Skeletal muscle satellite cell (primary cell): Measurements from ENCODE around the gene QKI.

Source experiments
- H3K27me3 ChIP-seq: 2 replicates; pipeline ENCODE4 v1.7.0; 2013; ENCODE audit warnings: low read length; ENCODE audit not compliant: control insufficient read depth, insufficient read depth
- H3K36me3 ChIP-seq: 2 replicates; pipeline ENCODE4 v1.7.0; 2013; ENCODE audit warnings: mild to moderate bottlenecking, control low read depth, low read length; ENCODE audit not compliant: insufficient read depth
- H3K4me1 ChIP-seq: 2 replicates; pipeline ENCODE4 v1.7.0; 2013; ENCODE audit warnings: low read length; ENCODE audit not compliant: control insufficient read depth, insufficient read depth
- H3K4me2 ChIP-seq: 2 replicates; pipeline ENCODE4 v1.7.0; 2013; ENCODE audit warnings: mild to moderate bottlenecking, low read length
- H3K4me3 ChIP-seq: 2 replicates; pipeline ENCODE4 v1.7.0; 2013; ENCODE audit warnings: low read length
- H3K9ac ChIP-seq: 2 replicates; pipeline ENCODE4 v1.7.0; 2013; ENCODE audit warnings: mild to moderate bottlenecking, low read depth, low read length, moderate library complexity
- H3K9me3 ChIP-seq: replicated peaks from 2 replicates; pipeline ENCODE4 v1.7.0; 2013; ENCODE audit warnings: mild to moderate bottlenecking, control low read depth, low read length

Gene QKI

DNA sequence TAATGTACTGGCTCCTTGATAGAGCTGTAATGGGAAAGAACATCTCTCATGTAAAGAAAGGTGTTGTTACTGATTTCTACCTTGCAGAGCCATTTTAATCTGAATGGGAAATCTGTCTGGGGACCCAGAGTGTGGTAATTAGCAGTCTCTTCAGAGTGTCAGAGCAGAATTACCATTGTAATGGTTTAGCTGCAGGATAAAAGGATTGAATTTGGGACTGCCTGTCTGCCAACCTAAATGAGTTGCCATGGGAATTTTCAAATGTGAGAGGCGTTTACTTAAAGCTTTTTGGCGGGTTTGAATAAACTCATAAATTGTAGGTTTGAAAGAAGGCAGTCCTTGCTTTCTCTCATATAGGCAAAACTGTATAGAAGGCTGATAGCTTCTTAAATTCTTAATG lies 128.8 kb downstream of the QKI start:
- Histone ChIP-seq H3K36me3 (no peaks in the 10 kb centered on the region), H3K4me1 (no peaks in the 10 kb centered on the region), H3K9ac (no peak overlapping the region), H3K9me3 (no peaks in the 10 kb centered on the region), H3K27me3 (no peaks in the 10 kb centered on the region), H3K4me2 (no peak overlapping the region), H3K4me3 (no peak overlapping the region)

DNA sequence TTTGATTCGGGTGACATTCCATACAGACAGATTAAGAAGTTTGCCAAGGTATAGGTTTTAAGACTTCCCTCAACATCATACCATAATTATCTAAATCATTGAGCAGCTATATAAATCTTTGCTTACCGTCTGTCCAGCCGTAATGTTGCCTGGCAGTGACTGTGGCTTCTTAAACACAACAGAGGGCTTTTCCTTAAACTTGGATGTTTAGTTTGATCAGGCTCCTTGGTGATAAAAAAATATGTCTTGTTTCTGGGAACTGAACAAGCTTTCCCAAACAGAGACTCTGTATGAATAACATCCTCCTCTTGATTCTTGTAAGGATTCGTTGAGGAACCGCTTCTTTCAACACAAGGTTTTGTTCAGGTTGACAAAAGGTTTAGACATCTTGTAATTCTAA lies 130.9 kb downstream of the QKI start:
- H3K4me2 ChIP-seq: no peak overlapping the region
- no peak overlapping the region for H3K9ac ChIP-seq
- H3K27me3 ChIP-seq: no peaks in the 10 kb centered on the region
- H3K4me1 ChIP-seq: no peaks in the 10 kb centered on the region
- no peak overlapping the region for H3K4me3 ChIP-seq
- H3K9me3 ChIP-seq: no peaks in the 10 kb centered on the region
- no peaks in the 10 kb centered on the region for H3K36me3 ChIP-seq

DNA sequence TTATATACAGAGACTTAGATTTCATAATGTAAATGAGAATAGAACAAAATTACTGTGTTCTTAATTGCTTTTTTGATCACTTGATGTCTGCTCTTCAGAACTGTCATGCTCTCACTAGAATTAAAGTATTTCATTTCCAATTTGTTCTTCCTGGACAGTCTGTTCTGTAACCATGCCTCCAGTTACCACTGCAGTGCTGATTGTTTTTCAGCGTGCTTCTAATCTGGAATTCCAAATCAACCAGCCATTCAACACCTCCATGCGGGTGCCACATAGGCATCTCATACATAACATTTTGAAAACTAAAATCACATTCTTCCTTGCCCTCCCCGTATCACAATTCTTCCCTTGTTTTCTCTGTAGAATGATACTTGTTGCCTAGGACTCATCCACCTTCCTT lies 132.8 kb downstream of the QKI start:
- Histone ChIP-seq H3K36me3 (no peaks in the 10 kb centered on the region), H3K9ac (no peak overlapping the region), H3K27me3 (no peaks in the 10 kb centered on the region), H3K9me3 (no peaks in the 10 kb centered on the region), H3K4me1 (no peaks in the 10 kb centered on the region), H3K4me3 (no peak overlapping the region), H3K4me2 (no peak overlapping the region)

DNA sequence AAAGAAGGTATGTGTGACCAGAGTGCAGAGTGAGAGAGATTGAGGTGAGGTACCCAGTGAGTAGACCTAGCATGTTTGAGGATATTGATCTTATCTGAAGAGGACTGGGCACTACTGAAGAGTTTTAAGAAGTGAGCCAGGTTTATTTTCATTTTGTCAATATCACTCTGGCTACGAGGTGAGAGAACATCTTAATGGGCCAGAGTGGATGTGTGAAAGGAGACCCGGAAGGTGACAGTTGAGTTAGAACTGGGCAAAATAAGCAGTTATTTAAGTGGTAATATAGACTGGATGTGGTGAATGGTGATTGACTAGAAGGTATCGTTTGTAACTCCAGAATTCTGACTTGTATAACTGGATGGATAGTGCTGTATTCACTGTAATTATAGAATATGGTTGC lies 134.1 kb downstream of the QKI start:
- Histone ChIP-seq H3K9me3 (no peaks in the 10 kb centered on the region), H3K36me3 (no peaks in the 10 kb centered on the region), H3K27me3 (no peaks in the 10 kb centered on the region), H3K4me2 (no peak overlapping the region), H3K9ac (no peak overlapping the region), H3K4me1 (no peaks in the 10 kb centered on the region), H3K4me3 (no peak overlapping the region)

DNA sequence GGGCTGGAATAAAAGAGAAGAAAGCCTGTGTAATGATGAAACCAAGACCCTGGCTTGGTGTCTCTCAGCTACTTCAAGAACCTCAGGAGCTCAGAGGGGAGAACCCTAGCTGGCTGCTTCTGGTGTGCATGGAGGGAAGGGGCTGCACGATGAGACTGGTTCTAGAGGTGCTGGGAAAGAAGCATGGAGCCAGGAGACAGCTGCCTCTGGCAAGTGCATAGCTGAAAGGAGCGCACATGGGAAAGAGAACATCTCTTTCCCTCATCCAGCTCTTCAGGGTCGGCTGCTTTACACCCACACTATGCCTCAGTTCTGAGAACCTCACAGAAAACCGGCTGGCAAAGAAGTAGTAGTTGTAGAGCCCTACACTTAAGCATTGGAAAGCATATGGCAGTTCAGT lies 139.5 kb downstream of the QKI start:
- H3K9ac ChIP-seq: no peak overlapping the region
- H3K27me3 ChIP-seq: no peaks in the 10 kb centered on the region
- H3K36me3 ChIP-seq: peaks cover 6% of the 10 kb centered on the region
- no peak overlapping the region for H3K4me2 ChIP-seq
- no peak overlapping the region for H3K4me3 ChIP-seq
- H3K9me3 ChIP-seq: no peaks in the 10 kb centered on the region
- no peaks in the 10 kb centered on the region for H3K4me1 ChIP-seq

DNA sequence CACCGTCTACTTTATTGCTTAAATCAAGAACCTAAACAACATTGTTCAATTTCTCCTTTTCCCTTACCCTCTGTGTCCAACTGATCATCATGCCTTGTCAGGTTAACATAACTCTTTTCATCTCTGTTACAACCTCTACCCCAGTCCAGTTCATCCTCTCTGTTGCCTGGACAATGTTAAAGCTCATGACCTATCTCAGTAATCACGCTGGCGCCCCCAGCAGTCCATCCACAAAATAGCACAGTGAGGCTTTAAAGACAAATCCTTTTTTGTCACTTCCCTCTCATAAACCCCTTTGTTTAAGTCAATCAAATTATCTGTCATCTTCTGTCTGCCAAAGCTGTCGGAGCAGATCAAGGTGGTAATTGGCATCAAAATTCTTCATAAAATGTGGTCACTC lies 140.1 kb downstream of the QKI start:
- no peaks in the 10 kb centered on the region for H3K27me3 ChIP-seq

DNA sequence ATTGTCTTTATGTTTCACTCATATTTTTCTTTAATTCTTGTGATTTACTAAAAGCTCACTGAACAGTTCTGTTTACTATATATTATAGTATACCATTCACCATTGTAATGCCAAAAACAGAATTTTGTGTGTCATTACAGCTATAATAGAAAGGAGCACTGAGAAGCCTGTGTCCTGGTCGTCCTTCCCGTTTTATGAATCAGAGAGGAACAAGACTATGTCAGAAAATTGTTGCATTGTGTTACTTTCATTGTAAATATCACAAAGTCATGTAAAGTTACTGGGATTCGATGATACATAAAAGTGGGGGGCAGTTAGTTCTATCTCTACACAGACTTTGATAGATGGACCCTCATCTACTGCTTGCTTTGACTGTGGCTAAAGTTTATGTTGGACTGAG lies 145.1 kb downstream of the QKI start:
- Histone ChIP-seq H3K27me3 (no peaks in the 10 kb centered on the region), H3K36me3 (peaks cover 30% of the 10 kb centered on the region), H3K9ac (no peak overlapping the region), H3K4me3 (no peak overlapping the region), H3K4me1 (peaks cover 3% of the 10 kb centered on the region), H3K9me3 (no peaks in the 10 kb centered on the region), H3K4me2 (no peak overlapping the region)

More for the DNA sequence above, 140.1 kb downstream of the QKI start:
- Histone ChIP-seq H3K9ac (no peak overlapping the region), H3K36me3 (peaks cover 9% of the 10 kb centered on the region), H3K4me1 (no peaks in the 10 kb centered on the region), H3K4me2 (no peak overlapping the region), H3K9me3 (no peaks in the 10 kb centered on the region), H3K4me3 (no peak overlapping the region)

DNA sequence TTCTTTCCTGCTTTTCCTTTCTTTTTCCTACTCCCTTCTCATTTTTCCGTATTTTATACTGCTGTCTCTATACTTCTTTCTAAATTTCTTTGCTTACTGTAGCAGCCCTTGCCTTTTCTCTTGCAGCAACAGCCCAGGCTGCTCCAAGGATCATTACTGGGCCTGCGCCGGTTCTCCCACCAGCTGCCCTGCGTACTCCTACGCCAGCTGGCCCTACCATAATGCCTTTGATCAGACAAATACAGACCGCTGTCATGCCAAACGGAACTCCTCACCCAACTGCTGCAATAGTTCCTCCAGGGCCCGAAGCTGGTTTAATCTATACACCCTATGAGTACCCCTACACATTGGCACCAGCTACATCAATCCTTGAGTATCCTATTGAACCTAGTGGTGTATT lies 148.8 kb downstream of the QKI start:
- Histone ChIP-seq H3K9ac (no peak overlapping the region), H3K36me3 (peaks cover 38% of the 10 kb centered on the region), H3K4me1 (peaks cover 11% of the 10 kb centered on the region), H3K4me2 (no peak overlapping the region), H3K4me3 (no peak overlapping the region), H3K27me3 (no peaks in the 10 kb centered on the region), H3K9me3 (no peaks in the 10 kb centered on the region)

DNA sequence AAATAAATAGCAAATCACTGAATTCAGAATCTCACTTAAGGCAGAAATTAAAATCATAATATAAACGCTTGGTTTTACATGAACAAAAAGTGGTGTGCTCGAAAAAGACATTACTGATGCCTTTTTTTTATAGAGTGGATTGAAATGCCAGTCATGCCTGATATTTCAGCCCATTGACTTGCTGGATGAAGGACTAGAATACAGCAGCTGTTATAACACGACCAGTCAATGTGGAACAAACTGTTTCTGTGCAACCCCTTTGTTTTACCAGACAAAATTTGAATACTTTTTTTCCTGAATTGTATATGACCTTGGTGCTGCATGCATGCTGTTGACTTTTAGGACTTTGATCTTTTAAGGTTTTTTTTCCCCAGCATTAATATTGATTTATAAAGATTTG lies 150.0 kb downstream of the QKI start:
- no peak overlapping the region for H3K9ac ChIP-seq
- H3K4me2 ChIP-seq: no peak overlapping the region
- H3K36me3 ChIP-seq: peaks cover 30% of the 10 kb centered on the region
- peaks cover 11% of the 10 kb centered on the region for H3K4me1 ChIP-seq
- no peaks in the 10 kb centered on the region for H3K27me3 ChIP-seq
- no peak overlapping the region for H3K4me3 ChIP-seq
- no peaks in the 10 kb centered on the region for H3K9me3 ChIP-seq

DNA sequence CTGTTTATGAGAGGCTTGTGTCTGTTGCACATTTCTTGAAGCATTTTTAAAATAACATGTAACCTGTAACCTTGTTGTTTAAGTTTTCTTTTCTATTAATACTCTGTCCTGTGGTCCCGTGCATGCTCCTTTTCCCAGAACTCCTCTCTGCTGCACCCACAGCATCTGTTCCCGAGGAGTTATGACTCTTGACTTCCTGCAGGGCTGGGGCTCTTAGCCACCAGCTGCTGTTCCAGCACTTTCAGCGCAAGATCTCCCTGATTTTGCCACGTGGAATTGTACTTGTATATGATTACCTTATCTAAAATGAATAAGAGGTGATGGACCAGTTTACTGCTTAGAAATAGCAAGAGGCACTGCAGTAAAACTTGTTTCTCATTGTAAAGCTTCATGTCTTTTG lies 150.6 kb downstream of the QKI start:
- Histone ChIP-seq H3K27me3 (no peaks in the 10 kb centered on the region), H3K4me3 (no peak overlapping the region), H3K36me3 (peaks cover 24% of the 10 kb centered on the region), H3K4me1 (peaks cover 11% of the 10 kb centered on the region), H3K9ac (no peak overlapping the region), H3K4me2 (no peak overlapping the region), H3K9me3 (no peaks in the 10 kb centered on the region)

DNA sequence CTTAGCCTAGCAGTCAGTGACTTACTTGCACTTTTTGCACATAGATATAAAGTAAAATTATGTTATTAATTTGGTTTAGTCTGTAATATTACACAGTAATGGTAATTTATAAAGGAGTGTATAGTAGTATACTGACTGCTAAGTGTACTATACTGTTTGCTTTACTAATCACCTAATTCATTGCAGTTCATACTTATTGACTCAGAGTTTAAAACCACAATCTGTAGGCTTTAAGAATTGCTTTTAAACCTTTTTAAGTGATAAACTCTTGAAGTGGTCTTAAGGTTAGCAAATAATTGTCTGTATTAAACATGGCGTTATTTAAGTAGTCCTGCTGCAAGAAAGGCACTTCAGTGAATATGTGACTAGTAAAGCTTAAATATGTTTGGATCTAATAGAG lies 151.5 kb downstream of the QKI start:
- no peak overlapping the region for H3K9ac ChIP-seq
- H3K4me1 ChIP-seq: peaks cover 11% of the 10 kb centered on the region
- peaks cover 23% of the 10 kb centered on the region for H3K36me3 ChIP-seq
- no peaks in the 10 kb centered on the region for H3K27me3 ChIP-seq
- H3K4me2 ChIP-seq: no peak overlapping the region
- H3K9me3 ChIP-seq: no peaks in the 10 kb centered on the region
- H3K4me3 ChIP-seq: no peak overlapping the region

DNA sequence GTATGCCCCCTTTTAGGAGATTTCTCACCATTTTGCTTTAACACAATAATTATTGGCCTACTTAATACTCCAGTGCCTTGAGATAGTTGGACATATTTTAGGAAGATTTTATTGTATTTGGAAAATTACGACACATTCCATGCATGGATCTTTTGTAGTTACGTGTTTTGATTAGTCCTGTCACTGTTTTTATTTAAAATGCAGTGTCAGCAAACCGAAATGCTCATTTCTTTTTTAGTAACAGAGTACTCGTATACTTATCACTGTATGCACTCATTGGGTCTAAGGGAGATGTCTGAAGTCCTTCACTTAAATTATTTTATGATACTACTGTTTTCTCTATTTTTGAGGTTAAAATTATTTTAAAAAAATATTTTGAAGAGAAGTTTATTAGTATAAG lies 153.8 kb downstream of the QKI start:
- H3K4me1 ChIP-seq: peaks cover 11% of the 10 kb centered on the region

More for the DNA sequence above, 153.8 kb downstream of the QKI start:
- no peak overlapping the region for H3K4me3 ChIP-seq
- H3K4me2 ChIP-seq: no peak overlapping the region
- H3K9me3 ChIP-seq: no peaks in the 10 kb centered on the region
- H3K27me3 ChIP-seq: no peaks in the 10 kb centered on the region
- no peak overlapping the region for H3K9ac ChIP-seq
- H3K36me3 ChIP-seq: peaks cover 31% of the 10 kb centered on the region
